MM.1S (cell line): ENCODE measurements around the gene ARMC9.

ENCODE experiments used
- CTCF ChIP-seq: fragments of 300-600 bp; sonication (generic); IDR thresholded peaks from 2 replicates; pipeline ENCODE4 v1.5.1; 2016; ENCODE audit warnings: antibody characterized with exemption, low read length, mixed read lengths
- EZH2 ChIP-seq: fragments of 300-600 bp; sonication (generic); optimal IDR thresholded peaks from 2 replicates; pipeline ENCODE3; 2017; ENCODE audit warnings: low read depth, mild to moderate bottlenecking, antibody characterized with exemption, low read length, mixed read lengths

- no peak for TF ChIP-seq CTCF
- no peak for TF ChIP-seq EZH2
Measured at GRCh38 chr2:231347081-231347480, 148.7 kb downstream of the ARMC9 start.
